ENCODE results near the gene MBD3L3.
"Not testable (repeated sequence)": the region's sequence is repeated elsewhere in the genome, so short reads cannot be mapped to it uniquely, and the experiment has no call there.

MBD3L3 gene

GRCh38 chr19:7058576-7058975 is at the start of gene MBD3L3:
MBD3L3 (minus strand) TSS chr19:7058676; CDS start chr19:7058605, 71 bp downstream.
- in situ Hi-C loops (cut with MboI; ENCODE audit: low sequenced_read_pairs) = not testable (repeated sequence)

DNA sequence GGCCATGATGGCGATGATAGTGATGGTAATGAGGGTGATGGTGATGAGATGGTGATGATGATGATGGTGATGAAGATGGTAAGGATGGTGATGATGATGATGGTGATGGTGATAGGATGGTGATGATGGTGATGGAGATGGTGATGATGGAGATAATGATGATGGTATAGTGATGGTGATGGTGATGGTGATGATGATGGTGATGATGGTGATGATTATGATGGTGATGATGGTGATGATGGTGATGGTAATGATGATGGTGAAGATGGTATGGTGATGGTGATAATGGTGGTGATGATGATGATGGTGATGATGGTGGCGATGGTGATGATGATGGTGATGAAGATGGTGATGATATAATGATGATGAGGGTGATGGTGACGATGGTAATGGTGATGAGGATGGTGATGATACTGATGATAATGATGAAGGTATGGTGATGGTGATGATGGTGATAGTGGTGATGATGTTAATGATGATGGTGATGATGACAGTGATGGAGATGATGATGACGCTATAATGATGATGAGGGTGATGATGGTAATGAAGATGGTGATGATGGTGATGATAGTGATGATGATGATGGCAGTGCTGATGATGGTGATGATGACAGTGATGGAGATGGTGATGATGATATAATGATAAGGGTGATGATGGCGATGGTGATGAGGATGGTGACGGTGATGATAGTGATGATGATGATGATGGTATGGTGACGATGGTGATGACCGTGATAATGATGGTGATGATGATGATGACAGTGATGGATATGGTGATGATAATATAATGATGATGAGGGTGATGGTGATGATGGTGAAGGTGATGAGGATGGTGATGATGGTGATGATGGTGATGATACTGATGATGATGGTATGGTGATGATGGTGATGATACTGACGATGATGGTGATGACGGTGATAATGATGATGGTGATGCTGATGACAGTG is 48.5 kb upstream of the MBD3L3 start:
- in situ Hi-C loops (cut with MboI; ENCODE audit: low sequenced_read_pairs) = no loop called here

DNA sequence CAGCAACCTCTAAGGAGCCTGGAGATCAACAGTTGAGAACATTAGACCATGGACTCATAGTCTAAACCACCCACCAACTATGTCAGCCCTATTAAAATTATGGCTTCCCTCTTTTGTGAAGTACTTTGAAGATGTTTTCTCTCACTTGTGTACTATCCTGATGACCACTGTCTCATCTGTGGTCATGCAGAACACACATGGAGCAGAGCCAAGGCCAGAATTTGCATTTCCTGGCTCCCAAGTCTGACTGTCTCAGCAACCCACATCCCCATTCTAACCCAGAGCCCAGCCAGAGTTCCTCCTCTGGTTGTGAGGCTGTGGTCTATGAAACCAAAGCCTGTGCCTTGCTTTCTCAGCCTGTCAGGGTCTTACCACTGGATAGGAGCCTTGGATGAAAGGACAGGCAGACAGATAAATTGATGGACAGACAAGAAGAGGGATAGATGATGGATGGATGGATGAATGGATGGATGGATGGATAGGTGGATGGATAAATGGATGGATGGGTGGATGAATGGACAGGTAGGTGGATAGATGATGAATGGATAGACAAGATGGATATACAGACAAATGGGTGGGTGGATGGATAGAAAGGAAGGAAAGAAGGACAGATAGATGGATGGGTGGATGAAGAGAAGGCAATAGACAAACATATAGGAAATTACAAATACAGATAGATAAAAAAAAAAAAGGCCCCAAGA is 46.4 kb upstream of the MBD3L3 start:
- in situ Hi-C loops (cut with MboI; ENCODE audit: low sequenced_read_pairs) = no loop called here

- in situ Hi-C loops (cut with MboI; ENCODE audit: low sequenced_read_pairs) = no loop called here
Observed at GRCh38 chr19:7101498-7102253, 43.2 kb upstream of the MBD3L3 start.

GRCh38 chr19:7099597-7099921 is 41.1 kb upstream of the MBD3L3 start:
- in situ Hi-C loops (cut with MboI; ENCODE audit: low sequenced_read_pairs) = no loop called here

GRCh38 chr19:7098701-7099596 is 40.5 kb upstream of the MBD3L3 start:
- in situ Hi-C loops (cut with MboI; ENCODE audit: low sequenced_read_pairs) = no loop called here

GRCh38 chr19:7098096-7098495 is 39.6 kb upstream of the MBD3L3 start:
- in situ Hi-C loops (cut with MboI; ENCODE audit: low sequenced_read_pairs) = no loop called here

DNA sequence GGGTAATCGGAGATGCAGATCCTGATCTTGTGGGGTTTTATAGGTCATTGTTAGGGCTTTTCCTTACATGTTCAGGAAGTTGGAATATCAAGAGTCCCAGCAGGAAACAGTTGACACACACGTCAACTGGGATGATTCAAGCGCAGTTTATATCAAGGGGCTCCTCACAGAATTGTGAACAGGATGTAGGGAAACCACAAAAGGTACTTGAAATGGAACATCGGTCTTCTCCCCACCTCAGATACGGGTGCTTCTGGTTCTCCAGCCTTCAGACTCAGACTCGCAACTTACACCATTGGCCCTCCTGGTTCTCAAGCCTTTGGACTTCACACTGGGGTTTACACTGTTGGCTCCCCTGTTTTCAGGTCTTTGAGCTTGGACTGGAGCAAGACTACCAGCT is 30.5 kb upstream of the MBD3L3 start:
- in situ Hi-C loops (cut with MboI; ENCODE audit: low sequenced_read_pairs) = no loop called here

- in situ Hi-C loops (cut with MboI; ENCODE audit: low sequenced_read_pairs) = no loop called here
Observed at GRCh38 chr19:7083076-7083956, 24.8 kb upstream of the MBD3L3 start.

DNA sequence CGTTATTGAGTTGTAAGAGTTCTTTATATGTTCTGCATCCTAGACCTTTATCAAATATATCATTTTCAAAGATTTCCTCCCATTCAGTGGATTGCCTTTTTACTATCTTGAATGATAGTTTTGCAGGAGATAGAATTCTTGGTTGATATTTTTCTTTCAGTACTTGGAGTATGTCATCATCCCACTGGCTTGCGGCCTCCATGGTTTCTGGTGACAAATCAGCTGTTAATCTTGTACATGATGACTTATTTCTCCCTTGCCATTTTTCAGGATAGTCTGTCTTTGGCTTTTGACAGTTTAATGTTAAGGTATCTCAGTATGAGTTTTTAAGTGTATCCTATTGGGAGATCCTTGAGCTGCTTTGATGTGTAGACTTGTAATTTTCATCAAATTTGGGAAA is 19.5 kb upstream of the MBD3L3 start:
- in situ Hi-C loops (cut with MboI; ENCODE audit: low sequenced_read_pairs) = loop anchor here (10.0 kb wide), 1 partner anchor 73 kb away; no protein-coding TSS in a partner anchor

DNA sequence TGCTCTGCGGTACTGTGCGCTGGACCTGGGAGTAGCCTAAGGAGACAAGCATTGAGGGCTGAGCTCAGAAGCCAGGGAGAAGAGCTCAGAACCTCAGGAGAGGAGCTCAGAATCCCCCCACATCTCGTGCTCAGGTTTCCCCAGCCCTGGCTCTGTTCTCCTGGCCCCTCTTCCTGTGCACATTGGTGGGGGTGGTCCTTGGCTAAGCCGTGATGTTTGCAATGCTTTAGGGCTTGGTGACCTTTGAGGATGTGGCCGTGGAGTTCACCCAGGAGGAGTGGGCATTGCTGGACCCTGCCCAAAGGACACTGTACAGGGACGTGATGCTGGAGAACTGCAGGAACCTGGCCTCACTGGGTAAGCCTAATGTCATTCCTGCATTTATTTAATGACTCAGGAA is 17.7 kb upstream of the MBD3L3 start:
- in situ Hi-C loops (cut with MboI; ENCODE audit: low sequenced_read_pairs) = loop anchor here (10.0 kb wide), 1 partner anchor 71 kb away; no protein-coding TSS in a partner anchor

GRCh38 chr19:7074705-7075282 is 16.3 kb upstream of the MBD3L3 start:
- in situ Hi-C loops (cut with MboI; ENCODE audit: low sequenced_read_pairs) = loop anchor here (10.0 kb wide), 1 partner anchor 70 kb away; no protein-coding TSS in a partner anchor

GRCh38 chr19:7072541-7072940 is 14.1 kb upstream of the MBD3L3 start:
- in situ Hi-C loops (cut with MboI; ENCODE audit: low sequenced_read_pairs) = loop anchor here (10.0 kb wide), 1 partner anchor 68 kb away; no protein-coding TSS in a partner anchor

DNA sequence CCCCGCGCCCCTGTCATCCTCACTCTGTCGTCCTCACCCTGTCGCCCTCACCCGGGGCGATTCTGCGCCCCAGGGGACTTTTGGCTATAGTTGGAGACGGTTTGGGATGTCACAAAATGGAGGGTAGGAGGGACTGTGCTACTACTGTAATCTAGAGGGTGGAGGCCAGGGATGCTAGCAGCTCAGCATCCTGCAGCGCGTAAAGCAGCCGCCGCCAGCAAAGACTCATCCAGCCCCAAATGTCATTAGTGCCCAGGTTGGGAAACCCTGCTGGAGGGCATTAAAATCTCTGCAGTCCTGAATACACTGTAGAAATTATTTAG is 11.4 kb upstream of the MBD3L3 start:
- in situ Hi-C loops (cut with MboI; ENCODE audit: low sequenced_read_pairs) = loop anchor here (10.0 kb wide), 1 partner anchor 65 kb away; no protein-coding TSS in a partner anchor

GRCh38 chr19:7069042-7069903 is 10.8 kb upstream of the MBD3L3 start, which contains the start of gene ZNF557:
ZNF557 (plus strand) TSS chr19:7069703; CDS start chr19:7075075, 5,372 bp downstream.
- in situ Hi-C loops (cut with MboI; ENCODE audit: low sequenced_read_pairs) = no loop called here

DNA sequence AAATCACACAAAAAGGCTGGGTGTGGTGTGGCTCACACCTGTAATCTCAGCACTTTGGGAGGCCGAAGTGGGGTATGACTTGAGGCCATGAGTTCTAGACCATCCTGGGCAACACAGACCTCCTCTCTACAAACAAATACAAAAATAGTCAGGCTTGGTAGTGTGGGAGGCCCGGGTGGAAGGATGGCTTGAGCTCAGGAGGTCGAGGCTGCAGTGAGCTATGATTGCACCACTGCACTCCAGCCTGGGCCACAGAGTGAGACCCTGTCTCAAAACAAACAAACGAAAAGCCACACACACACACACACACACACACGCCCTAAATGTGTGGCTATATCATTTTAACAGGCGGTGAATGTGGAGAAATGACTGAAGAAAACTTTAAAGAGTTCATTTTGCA is 10.1 kb upstream of the MBD3L3 start:
- in situ Hi-C loops (cut with MboI; ENCODE audit: low sequenced_read_pairs) = no loop called here

DNA sequence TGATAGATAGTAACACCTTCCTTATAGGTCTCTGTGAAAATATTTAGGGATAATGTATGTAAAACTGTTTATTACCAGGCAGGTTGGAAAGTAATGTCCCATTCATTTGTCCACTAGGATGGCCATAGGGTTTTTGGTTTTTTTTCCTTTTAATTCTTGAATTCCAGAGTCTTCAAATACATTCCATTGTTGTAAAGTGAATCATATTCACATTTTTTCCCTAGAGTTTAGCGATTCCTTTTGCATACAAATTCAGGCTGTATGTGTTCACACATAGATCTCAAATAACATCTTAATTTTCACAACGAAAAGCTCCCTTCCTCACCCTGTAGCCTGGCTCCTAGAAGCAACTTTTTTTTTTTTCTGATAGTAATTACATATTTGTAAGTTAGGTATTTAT is 9.2 kb upstream of the MBD3L3 start:
- in situ Hi-C loops (cut with MboI; ENCODE audit: low sequenced_read_pairs) = no loop called here

- in situ Hi-C loops (cut with MboI; ENCODE audit: low sequenced_read_pairs) = not testable (repeated sequence)
Observed at GRCh38 chr19:7067122-7067521, 8.6 kb upstream of the MBD3L3 start.

Measured in HL-60/S4 treated with phorbol 12-myristate 13-acetate at 8.2 ng/mL for 4 days and 3 days (cell line).